Endothelial cell of umbilical vein (primary cell): ENCODE data around the gene IL1R1. TPM values are rescaled to one million over a fixed set of nuclear protein-coding genes. Genes with fewer than 3 reads are reported as not detected.

Experiments
- BruUV-seq: library from RNA; stranded (reverse); fragments of 400-500 nt; replicated peaks from 2 replicates; lab custom pipeline; 2021; lab: Mats Ljungman, UMichigan
- CTCF ChIA-PET: fragments of 300-600, 350-600 bp; sonication (Branson Sonifier 250); formaldehyde crosslinking; loops from one replicate; lab custom pipeline; 2021; ENCODE audit warnings: antibody characterized with exemption, inconsistent platforms; lab: Charles Lee
- POLR2A ChIA-PET: fragments of 300-600, 350-600 bp; sonication (Branson Sonifier 250); formaldehyde crosslinking; loops from one replicate; lab custom pipeline; 2021; ENCODE audit warnings: antibody characterized with exemption, inconsistent platforms; lab: Charles Lee
- DNase-seq: peaks from one replicate; pipeline ENCODE4 v3.0.0-alpha.2; 2011; ENCODE audit warnings: low read depth, low spot score
- FAIRE-seq: peaks from 2 replicates; lab custom pipeline; 2011; peaks lifted over from hg19 to GRCh38; lab: Jason Lieb, UNC
- H2AFZ ChIP-seq: 2 replicates; pipeline ENCODE4 v1.6.0; 2012; ENCODE audit warnings: low read depth, low read length, control low read depth, inconsistent platforms
- H3K27ac ChIP-seq: 2 replicates; pipeline ENCODE4 v1.5.1; 2011; ENCODE audit warnings: low read depth, mild to moderate bottlenecking, control low read depth, low read length, moderate library complexity; ENCODE audit not compliant: insufficient read depth
- H3K27me3 ChIP-seq, 2 experiments: 2 replicates each; pipeline versions ENCODE4 v1.6.0 to v1.6.1; 2011; ENCODE audit warnings: low read length in 2 of 2, mixed read lengths in 1 of 2; ENCODE audit not compliant: control insufficient read depth in 2 of 2, insufficient read depth in 2 of 2
- H3K36me3 ChIP-seq, 2 experiments: 2 replicates in 1 of 2; 3 replicates in 1 of 2; pipeline ENCODE4 v1.5.1; 2011; ENCODE audit warnings: low read length in 2 of 2, mild to moderate bottlenecking in 1 of 2, moderate library complexity in 1 of 2; ENCODE audit not compliant: control insufficient read depth in 2 of 2, insufficient read depth in 2 of 2; ENCODE audit errors: extremely low read depth in 1 of 2
- H3K4me1 ChIP-seq: 3 replicates; pipeline ENCODE4 v1.5.1; 2011; ENCODE audit warnings: mild to moderate bottlenecking, low read length; ENCODE audit not compliant: control insufficient read depth, insufficient read depth; ENCODE audit errors: extremely low read depth
- H3K4me2 ChIP-seq: 2 replicates; pipeline ENCODE4 v1.6.1; 2011; ENCODE audit warnings: low read length, control low read depth, mixed read lengths; ENCODE audit not compliant: insufficient read depth
- H3K4me3 ChIP-seq, 3 experiments: fragments of 200-600 bp in 1 of 3; sonication (generic), shearing (Covaris generic) in 1 of 3; replicated peaks in 1 of 3; 2 replicates each; pipeline ENCODE4 v1.5.1; 2011 to 2016; ENCODE audit warnings: control low read depth in 3 of 3, low read length in 3 of 3, mild to moderate bottlenecking in 2 of 3, inconsistent platforms in 1 of 3, low read depth in 1 of 3, moderate library complexity in 1 of 3; ENCODE audit not compliant: insufficient read depth in 1 of 3
- H3K79me2 ChIP-seq: 2 replicates; pipeline ENCODE4 v1.6.0; 2012; ENCODE audit warnings: low read length, inconsistent platforms; ENCODE audit not compliant: control insufficient read depth, insufficient read depth
- H3K9ac ChIP-seq: replicated peaks from 2 replicates; pipeline ENCODE3; 2011; ENCODE audit warnings: low read length, control low read depth; ENCODE audit not compliant: insufficient read depth; ENCODE audit errors: extremely low read depth
- H3K9me1 ChIP-seq: replicated peaks from 3 replicates; pipeline ENCODE4 v1.6.0; 2011; ENCODE audit warnings: mild to moderate bottlenecking, low read length; ENCODE audit not compliant: control insufficient read depth, insufficient read depth; ENCODE audit errors: extremely low read depth
- H3K9me3 ChIP-seq: replicated peaks from 2 replicates; pipeline ENCODE4 v1.5.1; 2012; ENCODE audit warnings: low read length, inconsistent platforms; ENCODE audit not compliant: control insufficient read depth, insufficient read depth
- H4K20me1 ChIP-seq: replicated peaks from 2 replicates; pipeline ENCODE3; 2011; ENCODE audit warnings: mild to moderate bottlenecking, low read length; ENCODE audit not compliant: control insufficient read depth, insufficient read depth; ENCODE audit errors: extremely low read depth
- EZH2 ChIP-seq: IDR thresholded peaks from 2 replicates; pipeline ENCODE4 v1.6.1; 2012; ENCODE audit warnings: borderline replicate concordance, low read depth, mild to moderate bottlenecking, moderate library complexity, low read length, inconsistent platforms; ENCODE audit not compliant: severe bottlenecking
- FOS ChIP-seq: IDR thresholded peaks from 2 replicates; pipeline ENCODE4 v1.6.1; 2011; ENCODE audit warnings: mild to moderate bottlenecking, low read length, moderate library complexity, borderline replicate concordance; ENCODE audit not compliant: insufficient read depth
- GATA2 ChIP-seq: IDR thresholded peaks from 2 replicates; pipeline ENCODE4 v1.7.0; 2011; ENCODE audit warnings: low read depth, mild to moderate bottlenecking, moderate library complexity, mixed read lengths, low read length; ENCODE audit not compliant: insufficient read length, insufficient read depth
- JUN ChIP-seq: IDR thresholded peaks from 2 replicates; pipeline ENCODE4 v1.6.1; 2011; ENCODE audit warnings: borderline replicate concordance, low read depth; ENCODE audit not compliant: insufficient read length, insufficient read depth
- MYC ChIP-seq: IDR thresholded peaks from one replicate; pipeline ENCODE4 v1.6.1; 2011; ENCODE audit warnings: mild to moderate bottlenecking, low read depth, low read length
- POLR2A ChIP-seq: IDR thresholded peaks from 2 replicates; pipeline ENCODE4 v1.6.1; 2012; ENCODE audit warnings: low read depth, mild to moderate bottlenecking, control low read depth, low read length
- POLR2AphosphoS5 ChIP-seq: IDR thresholded peaks from 2 replicates; pipeline ENCODE4 v1.6.1; 2012; ENCODE audit warnings: low read depth, mild to moderate bottlenecking, control low read depth, low read length, moderate library complexity; ENCODE audit not compliant: insufficient read depth
- dilution Hi-C: fragments of 300-500 bp; cut with MboI; formaldehyde crosslinking; loops from one replicate; pipeline ENCODE4 v1.15.0; 2019; ENCODE audit warnings: low sequenced_read_pairs; ENCODE audit not compliant: extremely low pct_ligation_motif_present
- intact Hi-C: fragments of 100-400 bp; cut with micrococcal nuclease; formaldehyde crosslinking; loops from one replicate; pipeline ENCODE4 v1.10.0; 2022
- polyA plus RNA-seq, 4 experiments: library from polyadenylated mRNA; depleted of rRNA in 3 of 4; stranded (reverse) in 3 of 4; unstranded in 1 of 4; fragments of >200 nt; gene quantifications; 2 replicates each; pipeline versions ENCODE4 v1.2.1 to v1.2.3, GENCODE V29; 2011 to 2012; ENCODE audit warnings: missing spikeins in 1 of 4
- total RNA-seq: library from RNA; stranded (reverse); gene quantifications from 2 replicates; pipeline ENCODE4 v1.2.3, GENCODE V29; 2021
- TF ChIP-seq, protein P1 (sequence below), 2 donors: IDR thresholded peaks; 1 replicate in 1 of 2; 2 replicates in 1 of 2; pipeline ENCODE4 v1.5.1; 2011; ENCODE audit warnings: low read length in 2 of 2, mild to moderate bottlenecking in 2 of 2, moderate library complexity in 2 of 2, control low read depth in 1 of 2, inconsistent platforms in 1 of 2, low read depth in 1 of 2; ENCODE audit not compliant: insufficient read depth in 1 of 2; ENCODE audit errors: extremely low read depth in 1 of 2
- TF ChIP-seq, protein P2 (sequence below): IDR thresholded peaks from 2 replicates; pipeline ENCODE4 v1.6.1; 2011; ENCODE audit not compliant: insufficient read depth, insufficient read length

The IL1R1 gene
- total and polyA plus RNA-seq, 2 donors (not counting 3 experiments of a cell fraction or from before 2014, with no cell fraction given), result 5.4 to 5.5 TPM

- H4K20me1 ChIP-seq, result no peaks in the 10 kb centered on the region
- DNase-seq (no peak), FAIRE-seq (no peak)
- intact Hi-C loops (no loop called here), dilution Hi-C loops (no loop called here)
- CTCF ChIA-PET, result no interaction called here
- no peaks in the 10 kb centered on the region for H3K36me3 ChIP-seq
- POLR2A ChIA-PET, result no interaction called here
- H3K79me2 ChIP-seq, result no peaks in the 10 kb centered on the region
- H3K4me3 ChIP-seq, result no peak overlapping the region
- BruUV-seq, result no TSS peak
- H3K27ac ChIP-seq, result no peak overlapping the region
- no peaks in the 10 kb centered on the region for H3K27me3 ChIP-seq
- H3K9me3 ChIP-seq, result no peaks in the 10 kb centered on the region
- TF ChIP-seq POLR2A, result no peak
- no peak for TF ChIP-seq POLR2AphosphoS5
- TF ChIP-seq MYC, result no peak
- no peak for TF ChIP-seq JUN
- TF ChIP-seq, protein P1, sequence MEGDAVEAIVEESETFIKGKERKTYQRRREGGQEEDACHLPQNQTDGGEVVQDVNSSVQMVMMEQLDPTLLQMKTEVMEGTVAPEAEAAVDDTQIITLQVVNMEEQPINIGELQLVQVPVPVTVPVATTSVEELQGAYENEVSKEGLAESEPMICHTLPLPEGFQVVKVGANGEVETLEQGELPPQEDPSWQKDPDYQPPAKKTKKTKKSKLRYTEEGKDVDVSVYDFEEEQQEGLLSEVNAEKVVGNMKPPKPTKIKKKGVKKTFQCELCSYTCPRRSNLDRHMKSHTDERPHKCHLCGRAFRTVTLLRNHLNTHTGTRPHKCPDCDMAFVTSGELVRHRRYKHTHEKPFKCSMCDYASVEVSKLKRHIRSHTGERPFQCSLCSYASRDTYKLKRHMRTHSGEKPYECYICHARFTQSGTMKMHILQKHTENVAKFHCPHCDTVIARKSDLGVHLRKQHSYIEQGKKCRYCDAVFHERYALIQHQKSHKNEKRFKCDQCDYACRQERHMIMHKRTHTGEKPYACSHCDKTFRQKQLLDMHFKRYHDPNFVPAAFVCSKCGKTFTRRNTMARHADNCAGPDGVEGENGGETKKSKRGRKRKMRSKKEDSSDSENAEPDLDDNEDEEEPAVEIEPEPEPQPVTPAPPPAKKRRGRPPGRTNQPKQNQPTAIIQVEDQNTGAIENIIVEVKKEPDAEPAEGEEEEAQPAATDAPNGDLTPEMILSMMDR (IDR thresholded peaks at IDR 0.05; ENCODE audit: extremely low read depth in 1 of 2, insufficient read depth in 1 of 2, low read depth in 1 of 2, low read length in 2 of 2), result no peak
- no peak for TF ChIP-seq EZH2
- TF ChIP-seq FOS, result no peak
- no peak for TF ChIP-seq GATA2
- TF ChIP-seq, protein P2, sequence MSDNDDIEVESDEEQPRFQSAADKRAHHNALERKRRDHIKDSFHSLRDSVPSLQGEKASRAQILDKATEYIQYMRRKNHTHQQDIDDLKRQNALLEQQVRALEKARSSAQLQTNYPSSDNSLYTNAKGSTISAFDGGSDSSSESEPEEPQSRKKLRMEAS, result no peak
- H3K9ac ChIP-seq, result no peak overlapping the region
- H2AFZ ChIP-seq, result no peak overlapping the region
- H3K4me2 ChIP-seq, result no peak overlapping the region
- no peaks in the 10 kb centered on the region for H3K4me1 ChIP-seq
- H3K9me1 ChIP-seq, result no peaks in the 10 kb centered on the region
Measured at GRCh38 chr2:102194609-102195268, 52.2 kb downstream of the IL1R1 start.
